ENCODE results near the gene CYTL1. TPM values are rescaled to one million over a fixed set of nuclear protein-coding genes. Genes with fewer than 3 reads are reported as not detected.

The CYTL1 gene
- total RNA-seq, 1 donor from 2014 or later, result 0.85 TPM

GRCh38 chr4:5032813-5033212 lies 13.6 kb upstream of the CYTL1 start:
- no peak for TF ChIP-seq CTCF (IDR thresholded peaks at IDR 0.05)
- Histone ChIP-seq H3K4me1 (peaks cover 6 to 26% of the 10 kb centered on the region in 2 donors), H3K27ac (peak overlapping the region; percentile 59 to 68), H3K36me3 (no peaks in the 10 kb centered on the region), H3K4me3 (no peak overlapping the region), H3K9me3 (no peaks in the 10 kb centered on the region), H3K27me3 (no peaks in the 10 kb centered on the region)
- no peak for DNase-seq (ENCODE audit: low spot score in 2 of 2)
- intact Hi-C loops (cut with DNase I), result no loop called here

- intact Hi-C loops (cut with DNase I), result no loop called here
- Histone ChIP-seq H3K27me3 (no peaks in the 10 kb centered on the region), H3K4me3 (no peak overlapping the region), H3K36me3 (no peaks in the 10 kb centered on the region), H3K27ac (no peak overlapping the region), H3K4me1 (peaks cover 6 to 17% of the 10 kb centered on the region in 2 donors), H3K9me3 (no peaks in the 10 kb centered on the region)
- DNase-seq (ENCODE audit: low spot score in 2 of 2), result peak in 1 of 2 donors; percentile 2
- TF ChIP-seq CTCF (IDR thresholded peaks at IDR 0.05), result no peak
Measured at GRCh38 chr4:5030927-5031326, 11.7 kb upstream of the CYTL1 start.

- Histone ChIP-seq H3K4me3 (no peak overlapping the region), H3K27ac (no peak overlapping the region), H3K9me3 (no peaks in the 10 kb centered on the region), H3K4me1 (peaks cover 6 to 15% of the 10 kb centered on the region in 2 donors), H3K27me3 (no peaks in the 10 kb centered on the region), H3K36me3 (no peaks in the 10 kb centered on the region)
- intact Hi-C loops (cut with DNase I), result no loop called here
- TF ChIP-seq CTCF (IDR thresholded peaks at IDR 0.05), result no peak
- DNase-seq (ENCODE audit: low spot score in 2 of 2), result peak in 1 of 2 donors; percentile 37
Measured at GRCh38 chr4:5030221-5030620, 11.0 kb upstream of the CYTL1 start.

GRCh38 chr4:5029447-5029846 lies 10.2 kb upstream of the CYTL1 start:
- Histone ChIP-seq H3K9me3 (no peaks in the 10 kb centered on the region), H3K36me3 (no peaks in the 10 kb centered on the region), H3K4me3 (no peak overlapping the region), H3K27me3 (no peaks in the 10 kb centered on the region), H3K4me1 (peaks cover 6 to 10% of the 10 kb centered on the region in 2 donors), H3K27ac (no peak overlapping the region)
- intact Hi-C loops (cut with DNase I), result no loop called here
- no peak for DNase-seq (ENCODE audit: low spot score in 2 of 2)
- TF ChIP-seq CTCF (IDR thresholded peaks at IDR 0.05), result no peak

GRCh38 chr4:5028480-5028879 lies 9.2 kb upstream of the CYTL1 start:
- DNase-seq (ENCODE audit: low spot score in 2 of 2), result no peak
- Histone ChIP-seq H3K4me1 (peaks cover under 1 to 6% of the 10 kb centered on the region in 2 donors), H3K4me3 (no peak overlapping the region), H3K36me3 (no peaks in the 10 kb centered on the region), H3K27me3 (no peaks in the 10 kb centered on the region), H3K27ac (no peak overlapping the region), H3K9me3 (no peaks in the 10 kb centered on the region)
- intact Hi-C loops (cut with DNase I), result no loop called here
- no peak for TF ChIP-seq CTCF (IDR thresholded peaks at IDR 0.05)

GRCh38 chr4:5027346-5027745 lies 8.1 kb upstream of the CYTL1 start:
- Histone ChIP-seq H3K4me1 (no peaks in the 10 kb centered on the region), H3K9me3 (peaks cover 0 to 2% of the 10 kb centered on the region in 2 donors), H3K27ac (no peak overlapping the region), H3K36me3 (no peaks in the 10 kb centered on the region), H3K27me3 (no peaks in the 10 kb centered on the region), H3K4me3 (no peak overlapping the region)
- intact Hi-C loops (cut with DNase I), result no loop called here
- TF ChIP-seq CTCF (IDR thresholded peaks at IDR 0.05), result no peak
- DNase-seq (ENCODE audit: low spot score in 2 of 2), result no peak
